GM21737 (cell line): ENCODE measurements around the gene NRXN3.

Experiments
- ATAC-seq: cut with Tn5 transposase; IDR thresholded peaks from one replicate; pipeline ENCODE4 v1.9.1; 2021; ENCODE audit warnings: mild to moderate bottlenecking, moderate library complexity; ENCODE audit not compliant: unreplicated experiment

NRXN3 gene

DNA sequence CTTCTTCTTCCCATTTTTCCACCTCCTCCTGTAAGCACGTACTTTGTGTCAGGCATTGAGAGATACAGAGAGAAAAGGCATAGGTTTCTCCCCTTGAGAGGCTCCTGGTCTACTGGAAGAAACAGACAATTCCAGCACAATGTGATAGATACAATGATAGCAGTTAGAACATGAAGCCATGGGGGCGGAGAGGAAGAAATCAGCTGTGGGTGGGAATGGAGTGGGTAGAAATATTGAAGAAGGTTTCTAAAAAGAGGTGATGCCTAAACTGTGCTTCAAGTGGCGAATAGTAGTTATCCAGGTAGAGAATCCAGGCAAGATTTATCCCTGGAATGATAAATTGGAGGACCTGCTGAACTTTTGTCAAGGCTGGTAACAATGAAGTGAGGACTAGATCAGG is 528.8 kb downstream of the NRXN3 start:
- ATAC-seq = no peak

DNA sequence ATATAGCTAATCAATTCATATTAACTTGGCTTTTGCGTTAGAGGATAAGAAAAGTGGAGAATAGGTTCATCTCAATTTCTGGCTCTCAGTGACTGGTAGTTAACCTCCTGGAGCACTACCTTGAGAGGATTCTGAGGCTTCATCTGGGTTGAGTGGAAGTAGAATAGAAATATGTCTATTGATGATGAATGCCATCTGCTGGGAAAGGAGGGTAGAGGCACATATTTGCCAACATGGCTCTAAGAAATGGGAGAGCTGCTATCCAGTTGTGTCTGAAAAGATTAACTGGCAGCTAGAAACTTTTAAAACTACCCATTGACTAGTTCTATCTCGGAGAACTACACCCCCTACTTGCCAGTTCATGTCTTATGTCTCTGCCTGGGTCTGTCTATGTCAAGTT is 530.1 kb downstream of the NRXN3 start:
- no peak for ATAC-seq

GRCh38 chr14:78701246-78701645 is 531.1 kb downstream of the NRXN3 start:
- no peak for ATAC-seq

DNA sequence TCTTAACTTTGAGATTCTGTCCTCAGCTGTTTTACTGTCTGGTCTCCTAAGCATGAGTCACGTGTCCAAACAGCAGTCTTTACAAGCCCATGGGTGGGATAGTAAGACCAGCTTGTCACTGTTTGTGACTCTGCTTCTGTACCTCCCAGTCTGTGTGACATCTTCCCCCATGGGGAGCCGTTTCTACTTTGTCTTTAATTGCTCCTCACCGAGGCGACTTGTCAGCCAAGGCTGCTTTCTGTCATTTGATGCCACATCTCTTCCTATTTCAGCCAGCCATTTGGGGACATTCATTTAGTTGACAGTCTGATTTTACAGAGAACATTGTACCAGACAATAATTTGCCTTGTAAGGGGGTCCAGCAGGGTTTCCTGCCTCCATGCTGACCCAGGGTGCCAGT is 534.8 kb downstream of the NRXN3 start:
- no peak for ATAC-seq

GRCh38 chr14:78705989-78706388 is 535.8 kb downstream of the NRXN3 start:
- ATAC-seq = no peak

GRCh38 chr14:78709795-78710557 is 539.8 kb downstream of the NRXN3 start:
- ATAC-seq = no peak

GRCh38 chr14:78710963-78711362 is 540.8 kb downstream of the NRXN3 start:
- ATAC-seq = no peak

DNA sequence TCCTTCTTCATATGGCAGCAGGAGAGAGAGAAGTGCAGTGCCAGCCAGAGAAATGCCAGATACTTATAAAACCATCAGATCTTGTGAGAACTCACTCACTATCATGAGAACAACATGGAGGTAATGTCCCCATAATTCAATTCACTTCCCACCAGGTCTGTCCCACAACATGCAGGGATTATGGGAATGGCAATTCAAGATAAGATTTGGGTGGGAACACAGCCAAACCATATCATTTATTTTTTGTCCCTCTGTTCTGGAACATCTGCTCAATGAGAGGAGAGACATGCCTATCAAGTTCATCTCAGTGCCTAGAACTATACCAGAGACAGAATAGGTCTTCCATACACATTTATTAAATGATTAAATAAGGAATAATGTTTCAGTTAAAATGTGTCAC is 543.5 kb downstream of the NRXN3 start:
- no peak for ATAC-seq

- ATAC-seq = no peak
These were observed 544.5 kb downstream of the NRXN3 start for GRCh38 chr14:78714711-78715110.

- no peak for ATAC-seq
These were observed 551.7 kb downstream of the NRXN3 start for GRCh38 chr14:78721756-78722480.

DNA sequence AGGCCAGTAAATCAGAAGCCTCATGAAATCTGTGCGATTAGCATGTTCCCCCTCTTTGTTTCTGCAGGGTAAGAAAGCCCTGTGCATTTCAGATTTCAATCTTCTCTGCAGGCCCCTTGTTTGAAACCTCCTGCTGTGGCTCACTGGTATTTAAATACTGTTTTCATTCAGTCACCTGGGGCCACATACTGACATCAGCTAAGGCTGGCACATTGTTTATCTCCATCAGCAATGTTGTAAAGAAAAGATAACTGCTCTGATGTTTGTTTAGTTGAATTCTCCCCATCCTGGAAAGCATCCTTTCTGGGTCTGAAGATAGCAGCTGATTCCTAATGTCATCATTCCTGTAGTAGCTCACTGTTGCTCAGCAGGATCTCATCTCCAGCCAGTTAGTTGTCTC is 554.9 kb downstream of the NRXN3 start:
- no peak for ATAC-seq

- no peak for ATAC-seq
These were observed 566.9 kb downstream of the NRXN3 start for GRCh38 chr14:78737116-78737515.

- no peak for ATAC-seq
These were observed 567.4 kb downstream of the NRXN3 start for GRCh38 chr14:78737601-78738000.

DNA sequence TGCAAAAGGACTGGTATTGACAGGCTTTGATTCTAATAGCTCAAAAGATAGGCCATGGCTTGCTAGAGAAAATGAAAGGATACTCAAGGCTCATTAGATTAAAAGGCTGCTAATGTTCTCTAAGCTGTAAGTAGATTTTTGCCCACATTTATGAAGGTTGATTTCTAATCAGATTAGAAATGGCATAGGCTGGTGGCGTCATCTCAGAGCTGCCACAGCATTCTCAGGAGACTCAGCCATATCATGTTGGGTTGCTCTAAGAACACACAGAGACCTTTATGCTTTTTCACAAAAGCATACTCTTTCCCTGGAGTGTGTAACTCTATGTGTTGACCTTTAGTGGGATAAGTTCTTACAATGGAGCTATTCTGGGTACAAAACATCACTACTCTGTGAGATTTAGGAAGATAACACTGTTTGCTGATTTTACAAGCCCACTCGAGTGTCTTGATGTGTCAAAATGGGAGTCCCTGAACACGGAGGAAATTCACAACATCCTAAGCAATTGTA is 576.0 kb downstream of the NRXN3 start:
- no peak for ATAC-seq

DNA sequence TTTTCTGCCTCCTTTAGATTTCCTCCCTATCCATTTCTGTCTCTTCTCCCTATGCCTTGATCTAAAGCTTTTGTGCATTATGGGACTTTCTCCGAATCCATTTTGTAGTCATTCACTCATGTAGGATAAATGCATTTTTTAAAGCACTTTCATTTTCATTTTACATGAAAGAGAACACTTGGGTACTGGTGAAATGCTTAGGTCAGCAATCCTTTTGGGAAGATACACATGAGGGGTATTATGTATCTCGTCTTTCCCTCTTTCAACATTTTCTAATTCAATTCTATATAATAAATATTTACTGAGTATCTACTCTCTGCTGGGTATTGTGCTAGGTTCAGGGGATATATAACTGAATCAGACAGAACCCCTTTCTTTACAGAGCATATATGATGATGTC is 577.6 kb downstream of the NRXN3 start:
- no peak for ATAC-seq

- no peak for ATAC-seq
These were observed 582.5 kb downstream of the NRXN3 start for GRCh38 chr14:78752518-78753188.

DNA sequence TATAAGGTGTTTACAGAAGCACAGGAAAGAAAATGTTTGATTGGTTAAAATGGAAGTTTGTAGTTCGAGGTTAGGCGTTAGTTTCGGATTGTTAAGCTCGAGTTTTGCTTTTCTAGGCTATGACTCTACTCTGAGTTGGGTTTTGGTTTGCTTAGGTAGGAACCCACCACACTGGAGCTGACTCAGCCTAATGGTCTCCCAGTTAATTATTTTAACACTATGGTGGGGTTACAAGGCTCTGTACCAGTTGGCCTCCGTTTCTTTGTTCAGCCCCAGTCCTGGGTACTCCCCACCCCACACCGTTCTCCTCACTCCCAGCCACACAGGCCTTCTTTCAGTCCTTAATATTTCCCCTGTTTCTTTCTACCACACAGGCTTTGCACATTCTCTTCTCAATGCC is 583.9 kb downstream of the NRXN3 start:
- ATAC-seq = no peak

- ATAC-seq = no peak
These were observed 588.2 kb downstream of the NRXN3 start for GRCh38 chr14:78758333-78758732.

- no peak for ATAC-seq
These were observed 592.2 kb downstream of the NRXN3 start for GRCh38 chr14:78762331-78762730.

- ATAC-seq = no peak
These were observed 593.6 kb downstream of the NRXN3 start for GRCh38 chr14:78763746-78764145.

GRCh38 chr14:78764240-78764639 is 594.1 kb downstream of the NRXN3 start:
- no peak for ATAC-seq

- ATAC-seq = no peak
These were observed 594.5 kb downstream of the NRXN3 start for GRCh38 chr14:78764645-78765044.
